T-cell (primary cell): Measurements from ENCODE around the gene PACS2. TPM values are rescaled to one million over a fixed set of nuclear protein-coding genes. Genes with fewer than 3 reads are reported as not detected.

Experiments used
- ATAC-seq, 4 experiments: fragments of 200-7000 bp in 3 of 4; fragments of 150-1000 bp in 1 of 4; cut with Tn5 transposase; replicated peaks in 1 of 4; 1 replicate in 3 of 4; 2 replicates in 1 of 4; pipeline ENCODE4 v1.10.0; 2021; ENCODE audit warnings: moderate library complexity in 3 of 4, mild to moderate bottlenecking in 2 of 4, moderate number of reproducible peaks in 1 of 4
- CTCF ChIA-PET, 2 donors: fragments of 300-600 bp; sonication (Branson Sonifier 250); formaldehyde crosslinking; loops; one replicate each; lab custom pipeline; 2022; ENCODE audit warnings: antibody characterized with exemption in 2 of 2; lab: Charles Lee
- POLR2A ChIA-PET, 2 donors: fragments of 300-600 bp; sonication (Branson Sonifier 250); formaldehyde crosslinking; loops; one replicate each; lab custom pipeline; 2022; ENCODE audit warnings: antibody characterized with exemption in 2 of 2; lab: Charles Lee
- DNase-seq, 35 experiments: peaks; one replicate each; pipeline versions ENCODE4 v3.0.0 to v3.0.0-alpha.2; 2013 to 2023
- H3K27ac ChIP-seq: one replicate; pipeline ENCODE4 v1.5.1; 2013; ENCODE audit warnings: low read length
- H3K27me3 ChIP-seq, 2 experiments: replicated peaks in 1 of 2; 1 replicate in 1 of 2; 2 replicates in 1 of 2; pipeline versions ENCODE4 v1.6.1 to v1.7.0; 2013; ENCODE audit warnings: low read length in 1 of 2, mixed read lengths in 1 of 2; ENCODE audit not compliant: control insufficient read depth in 2 of 2, insufficient read depth in 2 of 2; ENCODE audit errors: extremely low read depth in 1 of 2
- H3K36me3 ChIP-seq, 2 donors: 1 replicate in 1 of 2; 2 replicates in 1 of 2; pipeline versions ENCODE4 v1.6.1 to v1.7.0; 2013; ENCODE audit warnings: low read length in 1 of 2; ENCODE audit not compliant: control insufficient read depth in 2 of 2, insufficient read depth in 1 of 2; ENCODE audit errors: extremely low read depth in 1 of 2
- H3K4me1 ChIP-seq, 2 experiments: 1 replicate in 1 of 2; 2 replicates in 1 of 2; pipeline versions ENCODE4 v1.6.1 to v1.7.0; 2013; ENCODE audit warnings: low read length in 2 of 2, mixed read lengths in 1 of 2; ENCODE audit not compliant: insufficient read depth in 2 of 2, control insufficient read depth in 1 of 2; ENCODE audit errors: extremely low read depth in 1 of 2
- H3K4me3 ChIP-seq, 2 donors: 1 replicate in 1 of 2; 2 replicates in 1 of 2; pipeline versions ENCODE4 v1.5.1 to v1.7.0; 2013; ENCODE audit warnings: mild to moderate bottlenecking in 2 of 2, low read length in 1 of 2, moderate library complexity in 1 of 2; ENCODE audit not compliant: control insufficient read depth in 1 of 2; ENCODE audit errors: extremely low read depth in 1 of 2
- H3K9me3 ChIP-seq: 2 replicates; pipeline ENCODE4 v1.7.0; 2013
- H3K27ac Mint-ChIP-seq, 2 donors: one replicate each; pipeline ENCODE4 v1.8.0; 2020 to 2021; ENCODE audit warnings: mild to moderate bottlenecking in 2 of 2, mixed read lengths in 2 of 2
- H3K27me3 Mint-ChIP-seq, 2 donors: one replicate each; pipeline ENCODE4 v1.8.0; 2021 to 2022; ENCODE audit warnings: mixed read lengths in 2 of 2
- H3K36me3 Mint-ChIP-seq: one replicate; pipeline ENCODE4 v1.8.0; 2021; ENCODE audit warnings: mixed read lengths
- H3K4me1 Mint-ChIP-seq, 3 donors: one replicate each; pipeline ENCODE4 v1.8.0; 2020 to 2022; ENCODE audit warnings: mixed read lengths in 3 of 3, mild to moderate bottlenecking in 1 of 3
- H3K4me3 Mint-ChIP-seq, 3 donors: one replicate each; pipeline ENCODE4 v1.8.0; 2020 to 2022; ENCODE audit warnings: mild to moderate bottlenecking in 3 of 3, mixed read lengths in 3 of 3, moderate library complexity in 3 of 3
- H3K9me3 Mint-ChIP-seq, 3 donors: one replicate each; pipeline ENCODE4 v1.8.0; 2020 to 2022; ENCODE audit warnings: mixed read lengths in 3 of 3
- WGBS: methylation state at CpG from one replicate; pipeline ENCODE4 v1.1.5; 2013; ENCODE audit warnings: missing lambda C conversion rate; ENCODE audit not compliant: insufficient coverage; 5-methylcytosine and 5-hydroxymethylcytosine counted together
- total RNA-seq, 35 experiments: library from RNA in 6 of 35; stranded (reverse) in 6 of 35; fragments of 120-200 nt in 1 of 35; gene quantifications; one replicate each; pipeline versions ENCODE4 v1.2.1 to v1.2.4 and lab custom pipeline; 2013 to 2026

The PACS2 gene
- total RNA-seq, 5 donors from 2014 or later (not counting 1 experiment from before 2014, with no cell fraction given), result 70.9 to 86.9 (median 78.0) TPM

DNA sequence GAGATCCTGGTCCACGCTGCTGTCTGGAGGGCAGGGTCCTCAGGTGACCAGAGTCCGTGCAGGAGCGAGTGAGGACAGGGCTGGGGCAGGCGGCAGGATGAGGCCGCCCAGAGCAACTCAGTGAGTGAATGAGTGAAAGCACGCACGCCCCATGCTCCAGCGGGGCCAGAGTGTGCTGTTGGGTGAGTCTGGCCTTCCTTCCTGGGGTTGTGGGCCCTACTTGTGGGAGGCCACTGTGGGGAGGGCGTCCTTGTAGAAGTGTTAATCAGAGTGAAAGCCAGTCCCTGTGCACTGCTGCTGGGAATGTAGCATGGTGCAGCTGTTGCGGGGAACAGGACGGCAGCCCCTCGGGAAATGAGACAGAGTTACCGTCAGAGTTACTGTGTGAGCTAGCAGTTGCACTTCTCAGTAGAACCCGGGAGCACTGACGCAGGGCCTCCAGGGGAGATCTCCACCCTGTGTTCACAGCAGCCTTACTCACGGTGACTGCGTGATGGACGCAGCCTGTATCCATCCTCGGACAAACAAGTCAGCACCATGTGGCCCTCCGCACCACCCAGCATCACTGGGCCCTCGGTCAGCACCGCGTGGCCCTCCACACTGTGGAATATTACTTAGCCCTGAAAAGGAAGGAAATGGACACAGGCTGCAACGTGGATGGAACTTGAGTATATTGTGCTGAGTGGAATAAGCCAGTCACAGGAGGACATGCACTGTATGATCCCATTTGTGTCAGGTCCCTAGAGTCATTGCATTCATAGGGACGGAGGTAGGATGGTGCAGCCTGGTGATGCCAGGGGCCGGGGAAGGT is 22.1 kb downstream of the PACS2 start:
- peaks cover 19 to 22% (median 20%) of the 10 kb centered on the region in 3 donors for H3K4me1 Mint-ChIP-seq
- CTCF ChIA-PET, result no interaction called here

DNA sequence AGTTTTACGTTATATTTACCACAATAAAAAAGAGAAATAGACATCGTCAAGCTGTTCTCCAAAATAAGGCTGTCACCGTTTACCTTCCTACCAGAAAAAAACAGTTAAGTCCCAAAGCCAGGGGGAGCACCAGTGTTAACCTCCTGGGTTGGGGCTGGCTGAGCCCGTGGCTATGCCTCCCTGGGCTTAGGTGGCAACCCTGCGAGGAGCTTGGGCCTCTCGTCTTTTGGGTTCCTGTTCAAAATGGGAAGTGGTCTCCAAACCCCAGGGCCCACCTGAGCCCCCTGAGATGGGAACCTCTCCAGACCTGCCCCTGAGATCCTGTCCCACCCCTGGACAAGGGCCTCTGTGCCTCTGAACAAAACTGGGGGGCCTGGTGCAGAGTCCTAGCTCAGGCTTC is 22.9 kb downstream of the PACS2 start:
- Histone ChIP-seq H3K4me3 (no peak overlapping the region), H3K27ac (no peak overlapping the region), H3K9me3 (no peaks in the 10 kb centered on the region), H3K4me1 (peaks cover 0 to 9% of the 10 kb centered on the region in 2 experiments), H3K36me3 (no peaks in the 10 kb centered on the region), H3K27me3 (no peaks in the 10 kb centered on the region)
- CTCF ChIA-PET, result interaction anchor here in 1 of 2 donors (0.6 kb wide), 1 partner anchor 1118 kb away, joined by 4 read pairs; no protein-coding TSS in a partner anchor
- Mint-ChIP-seq H3K4me1 (peaks cover 13 to 14% (median 14%) of the 10 kb centered on the region in 3 donors), H3K9me3 (no peaks in the 10 kb centered on the region), H3K36me3 (no peaks in the 10 kb centered on the region), H3K27me3 (no peaks in the 10 kb centered on the region), H3K27ac (no peak overlapping the region), H3K4me3 (no peak overlapping the region)
- POLR2A ChIA-PET, result no interaction called here
- no peak for ATAC-seq
- WGBS, result 90% methylated on average over 5 of the region's 6 CpGs
- no peak for DNase-seq

More for the DNA sequence above, 22.1 kb downstream of the PACS2 start:
- Mint-ChIP-seq H3K27me3 (no peaks in the 10 kb centered on the region), H3K27ac (no peak overlapping the region), H3K4me3 (no peak overlapping the region), H3K9me3 (peaks cover 0 to 3% (median 0%) of the 10 kb centered on the region in 3 donors), H3K36me3 (no peaks in the 10 kb centered on the region)
- DNase-seq (no peak), ATAC-seq (no peak)
- POLR2A ChIA-PET, result no interaction called here
- Histone ChIP-seq H3K4me3 (no peak overlapping the region), H3K9me3 (no peaks in the 10 kb centered on the region), H3K27me3 (no peaks in the 10 kb centered on the region), H3K36me3 (no peaks in the 10 kb centered on the region), H3K27ac (no peak overlapping the region), H3K4me1 (peaks cover 0 to 17% of the 10 kb centered on the region in 2 experiments)
- 97% methylated on average over 20 of the region's 26 CpGs for WGBS

DNA sequence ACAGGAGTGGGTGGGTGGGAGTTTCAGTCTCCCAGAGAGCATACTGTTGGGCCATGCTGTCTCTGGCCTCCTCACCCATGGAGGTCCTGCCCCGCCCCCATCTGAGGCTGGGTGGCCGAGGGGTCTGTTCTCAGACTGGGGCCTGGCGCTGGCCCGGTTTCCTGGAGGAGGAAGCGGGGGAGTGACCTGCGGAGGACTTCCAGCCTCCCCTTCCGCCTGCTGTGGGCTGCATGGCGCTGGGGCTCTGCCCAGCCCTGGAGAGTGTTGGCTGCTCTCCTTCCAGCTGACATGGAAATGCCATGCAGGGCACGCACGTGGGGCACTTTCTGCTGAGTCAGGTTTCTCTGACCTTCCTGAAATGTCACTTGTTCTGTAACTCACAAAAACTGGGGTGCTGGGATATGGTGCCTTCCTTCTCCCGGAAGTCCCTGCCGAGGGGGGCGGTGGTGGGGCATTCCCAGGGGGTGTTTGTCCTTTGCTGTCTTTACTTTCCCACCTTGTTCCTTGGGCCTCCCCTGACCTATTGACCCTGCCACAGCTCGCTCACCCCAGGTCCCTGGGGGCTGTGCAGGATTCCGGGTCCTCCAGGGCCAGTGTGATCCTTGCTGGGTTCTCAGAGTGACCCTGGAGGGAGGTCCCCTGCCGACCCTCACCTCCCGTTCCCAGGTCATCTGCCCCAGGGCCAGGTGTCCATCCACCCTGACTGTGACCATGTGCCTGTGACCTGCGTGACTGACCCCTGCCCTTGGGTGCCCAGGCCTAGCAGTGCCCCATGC is 23.6 kb downstream of the PACS2 start:
- H3K27me3 ChIP-seq, result no peaks in the 10 kb centered on the region
- no peaks in the 10 kb centered on the region for H3K27me3 Mint-ChIP-seq
- no peaks in the 10 kb centered on the region for H3K36me3 ChIP-seq
- no peak overlapping the region for H3K27ac Mint-ChIP-seq
- DNase-seq (no peak), ATAC-seq (no peak)
- no peak overlapping the region for H3K27ac ChIP-seq
- POLR2A ChIA-PET, result interaction anchor here in 1 of 2 donors (0.5 kb wide), 1 partner anchor 144 kb away, joined by 5 read pairs; no protein-coding TSS in a partner anchor
- H3K4me1 Mint-ChIP-seq, result peaks cover 8 to 11% (median 9%) of the 10 kb centered on the region in 3 donors
- H3K9me3 ChIP-seq, result no peaks in the 10 kb centered on the region
- H3K4me1 ChIP-seq, result peaks cover 0 to 3% of the 10 kb centered on the region in 2 experiments
- peaks cover 2% of the 10 kb centered on the region for H3K36me3 Mint-ChIP-seq
- no peaks in the 10 kb centered on the region for H3K9me3 Mint-ChIP-seq
- no peak overlapping the region for H3K4me3 ChIP-seq
- H3K4me3 Mint-ChIP-seq, result no peak overlapping the region
- 82% methylated on average over 13 of the region's 18 CpGs for WGBS
- CTCF ChIA-PET, result no interaction called here

DNA sequence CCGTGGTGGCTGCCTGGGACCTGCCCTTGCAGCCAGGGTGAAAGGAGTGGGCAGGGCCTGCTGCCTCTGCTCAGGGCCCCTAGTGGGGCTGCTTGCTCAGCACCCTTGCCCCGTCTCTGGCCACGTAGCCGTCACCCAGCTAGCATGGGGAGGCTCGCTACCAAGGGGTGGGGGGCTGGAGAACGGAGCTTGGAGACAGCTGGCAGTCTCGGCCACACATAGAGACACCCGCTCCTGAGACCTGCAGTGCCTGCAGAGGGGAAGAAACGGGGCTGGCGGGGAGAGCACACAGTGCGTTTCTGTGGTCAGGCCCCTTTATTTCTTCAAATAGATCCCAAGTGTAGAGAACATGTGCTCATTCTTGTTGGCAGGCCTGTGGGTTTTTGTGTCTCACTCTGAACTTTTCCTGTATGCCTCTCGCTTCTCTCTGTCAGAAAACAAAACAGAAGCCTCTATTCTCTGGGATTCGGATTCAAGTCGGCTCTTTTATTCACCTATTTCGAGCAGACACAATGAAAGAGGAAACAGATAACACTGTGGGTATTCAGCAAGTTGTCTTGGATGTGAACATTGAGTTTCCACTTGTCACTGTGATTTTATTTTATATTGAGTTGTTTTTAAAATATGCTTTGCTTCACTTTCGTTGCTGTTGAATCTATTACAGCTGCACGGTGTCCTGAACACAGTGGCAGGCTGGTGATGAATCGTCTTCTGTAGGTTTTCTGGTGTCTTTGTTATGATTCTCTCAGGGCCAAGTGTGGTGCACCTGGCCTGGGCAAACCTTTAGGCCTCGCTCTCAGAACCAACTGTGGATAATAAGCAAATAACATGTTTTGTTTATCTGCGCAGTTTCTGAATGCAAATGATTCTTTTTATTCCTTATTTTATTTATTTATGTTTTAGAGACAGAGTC is 26.5 kb downstream of the PACS2 start:
- H3K4me1 Mint-ChIP-seq, result peaks cover 9 to 11% (median 9%) of the 10 kb centered on the region in 3 donors
- peak in 1 of 4 experiments; percentile 18 for ATAC-seq
- H3K27ac Mint-ChIP-seq, result no peak overlapping the region

DNA sequence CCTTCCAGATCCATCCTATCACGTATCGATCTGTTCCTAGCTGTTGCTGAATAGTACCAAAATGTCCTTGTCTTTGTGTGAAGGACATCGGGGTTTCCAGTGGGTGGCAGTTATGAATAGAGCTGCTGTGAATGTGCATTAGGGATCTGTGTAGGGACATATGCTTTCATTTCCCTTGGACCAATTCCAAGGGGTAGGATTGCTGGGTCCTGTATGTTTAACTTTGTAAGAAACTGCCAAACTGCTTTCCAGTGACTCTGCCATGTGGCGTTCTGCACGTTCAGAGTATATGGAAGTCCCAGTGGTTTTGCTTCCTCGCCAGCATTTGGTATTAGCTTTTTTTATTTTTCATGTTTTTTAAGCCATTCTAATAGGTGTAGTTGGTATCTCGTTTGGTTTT is 28.6 kb downstream of the PACS2 start:
- ATAC-seq (no peak), DNase-seq (no peak)
- no peaks in the 10 kb centered on the region for H3K36me3 ChIP-seq
- POLR2A ChIA-PET, result no interaction called here
- H3K27ac Mint-ChIP-seq, result no peak overlapping the region
- no peaks in the 10 kb centered on the region for H3K27me3 ChIP-seq
- no peak overlapping the region for H3K4me3 Mint-ChIP-seq
- H3K4me1 Mint-ChIP-seq, result peaks cover 9 to 11% (median 9%) of the 10 kb centered on the region in 3 donors
- H3K4me3 ChIP-seq, result no peak overlapping the region
- H3K27me3 Mint-ChIP-seq, result no peaks in the 10 kb centered on the region
- no peaks in the 10 kb centered on the region for H3K4me1 ChIP-seq
- peaks cover 0 to 5% (median 0%) of the 10 kb centered on the region in 3 donors for H3K9me3 Mint-ChIP-seq
- no peak overlapping the region for H3K27ac ChIP-seq
- peaks cover 6% of the 10 kb centered on the region for H3K36me3 Mint-ChIP-seq
- CTCF ChIA-PET, result interaction anchor here (0.5 to 0.7 kb wide), 2 partner anchors 194 to 561 kb away, joined by 3 to 4 read pairs; no protein-coding TSS in a partner anchor
- 100% methylated on average over 3 of the region's 7 CpGs for WGBS
- H3K9me3 ChIP-seq, result no peaks in the 10 kb centered on the region

More for the DNA sequence above, 26.5 kb downstream of the PACS2 start:
- Histone ChIP-seq H3K27ac (no peak overlapping the region), H3K36me3 (no peaks in the 10 kb centered on the region), H3K4me3 (no peak overlapping the region), H3K9me3 (no peaks in the 10 kb centered on the region), H3K27me3 (no peaks in the 10 kb centered on the region), H3K4me1 (no peaks in the 10 kb centered on the region)
- DNase-seq, result no peak
- Mint-ChIP-seq H3K9me3 (peaks cover 0 to 5% (median 0%) of the 10 kb centered on the region in 3 donors), H3K36me3 (peaks cover 6% of the 10 kb centered on the region), H3K27me3 (no peaks in the 10 kb centered on the region), H3K4me3 (no peak overlapping the region)
- 50% methylated on average over 13 of the region's 20 CpGs for WGBS
- POLR2A ChIA-PET, result interaction anchor here in 1 of 2 donors (0.6 kb wide), 2 partner anchors 130 to 148 kb away, joined by 3 read pairs; no protein-coding TSS in a partner anchor
- CTCF ChIA-PET, result no interaction called here
